HG02970 (cell line): Measurements from ENCODE around the gene C12orf76.
"Not testable (repeated sequence)": the region's sequence is repeated elsewhere in the genome, so short reads cannot be mapped to it uniquely, and the experiment has no call there.

ENCODE experiments used
- ATAC-seq: cut with Tn5 transposase; IDR thresholded peaks from one replicate; pipeline ENCODE4 v1.9.1; 2021; ENCODE audit warnings: mild to moderate bottlenecking, moderate library complexity, moderate number of reproducible peaks; ENCODE audit not compliant: unreplicated experiment, low FRiP score

The C12orf76 gene

DNA sequence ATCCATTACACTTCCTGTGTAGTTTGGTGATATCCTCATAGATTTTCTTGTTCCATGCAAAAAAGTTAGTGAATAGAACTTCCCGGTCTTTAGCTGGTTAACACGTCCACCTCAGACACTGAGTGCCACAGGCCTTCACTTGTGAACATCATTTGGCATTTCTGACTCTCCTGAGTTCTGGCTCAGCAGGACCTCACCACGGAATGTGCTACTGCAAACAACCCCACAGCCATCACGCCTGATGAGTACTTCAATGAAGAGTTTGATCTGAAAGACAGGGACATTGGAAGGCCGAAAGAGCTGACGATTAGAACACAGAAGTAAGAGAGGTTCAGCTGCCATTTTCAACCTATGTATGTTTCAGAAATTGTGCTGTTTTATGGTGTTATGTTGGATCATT is 20.0 kb downstream of the C12orf76 start:
- ATAC-seq, result no peak

DNA sequence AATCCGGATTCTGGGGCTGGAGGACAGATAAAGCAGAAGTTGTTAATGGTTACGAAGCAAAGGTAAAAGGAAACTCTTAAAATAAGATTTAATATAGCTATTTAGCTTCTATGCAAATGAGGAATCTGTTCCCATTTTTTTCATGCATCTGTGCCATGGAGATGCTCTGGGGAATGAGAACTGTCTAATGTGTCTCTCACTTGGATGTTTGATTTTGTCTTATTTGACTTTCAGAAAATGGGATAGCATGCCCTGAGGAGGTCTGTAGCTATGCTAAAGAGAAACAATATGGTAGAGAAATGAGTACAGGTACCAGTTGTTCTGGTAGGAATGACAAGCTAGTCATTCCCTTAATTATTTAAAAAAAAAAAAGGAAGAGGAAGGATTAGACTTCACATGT is 24.3 kb downstream of the C12orf76 start:
- ATAC-seq, result no peak

DNA sequence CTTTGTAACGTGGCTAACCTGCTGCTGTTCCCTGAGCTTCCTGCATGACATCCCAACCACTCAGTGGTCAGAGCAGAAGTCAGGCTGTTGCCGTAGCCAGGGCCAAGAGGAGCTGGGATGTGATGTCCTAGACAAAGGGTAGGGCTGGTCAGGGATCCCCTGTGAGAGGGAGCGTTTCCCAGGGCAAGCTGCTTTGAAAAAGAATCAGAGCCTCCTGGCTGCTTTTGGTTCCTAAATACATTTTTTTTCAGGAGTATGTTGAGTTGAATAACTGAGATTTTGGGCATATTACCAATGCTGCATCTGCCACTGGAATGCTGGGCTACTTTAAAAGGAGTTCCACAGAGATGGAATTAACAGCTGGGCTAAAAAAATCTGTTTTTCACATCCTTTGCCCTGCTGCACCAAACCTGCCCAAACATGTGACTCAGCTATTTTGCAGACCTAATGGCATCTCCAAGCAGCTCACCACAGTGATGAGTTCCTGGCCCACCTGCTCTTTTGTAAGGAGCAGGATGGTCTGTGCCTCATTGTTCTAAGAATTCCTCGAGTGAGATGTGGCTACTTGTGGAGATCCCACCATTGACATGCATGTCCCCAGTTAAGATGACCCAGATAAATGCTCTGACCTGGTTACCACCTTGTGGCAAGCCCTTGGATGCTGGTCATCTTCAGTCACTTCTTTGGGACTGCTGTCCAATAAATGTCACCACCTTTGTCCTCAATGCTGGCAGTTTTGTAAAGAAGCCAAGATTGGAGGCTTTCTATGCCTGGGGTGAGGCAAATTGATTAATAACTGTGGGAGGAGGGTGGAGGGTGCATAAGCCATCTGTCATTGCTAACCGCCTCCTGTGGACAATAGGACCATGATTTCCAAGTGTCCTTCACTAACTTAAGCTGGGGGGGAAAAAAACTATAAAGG is 25.0 kb downstream of the C12orf76 start:
- ATAC-seq, result no peak

DNA sequence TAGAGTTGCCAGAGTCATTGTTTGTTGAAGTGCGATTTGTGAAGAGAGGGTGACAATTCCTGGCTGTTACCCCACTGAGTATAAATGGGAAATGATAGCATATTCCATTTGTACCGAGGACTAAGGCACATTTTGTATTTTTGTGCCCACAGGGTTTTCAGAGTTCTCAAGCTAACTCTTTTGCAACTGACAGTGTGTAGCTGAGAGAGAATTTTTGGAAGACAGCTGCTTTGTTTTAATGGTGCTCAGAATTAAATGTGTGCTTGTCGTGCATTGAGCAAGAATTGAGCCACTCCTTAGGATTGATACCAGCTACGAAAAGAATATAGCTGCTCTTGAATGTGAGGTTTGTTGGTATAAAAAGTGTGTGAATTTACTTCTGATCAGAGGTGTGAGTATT is 27.4 kb downstream of the C12orf76 start:
- no peak for ATAC-seq

DNA sequence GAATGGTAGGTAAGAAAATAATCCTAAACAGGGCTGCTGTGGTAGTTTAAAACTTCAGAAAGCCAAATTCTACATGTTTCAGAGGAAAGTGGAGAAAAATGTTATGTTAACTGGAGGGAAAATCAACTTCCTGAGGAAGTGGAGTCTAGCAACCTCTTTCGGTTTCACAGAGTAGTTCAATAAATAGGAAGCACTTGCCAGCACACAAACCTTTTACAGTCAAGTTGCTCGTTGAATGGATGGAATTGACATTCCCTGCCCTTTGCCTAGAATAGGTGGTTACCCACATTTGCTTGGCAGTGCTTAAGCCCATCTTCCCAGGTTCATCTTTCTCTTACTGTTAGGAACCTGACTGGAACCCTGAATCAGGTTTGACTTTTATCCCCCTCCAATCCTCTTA is 33.2 kb downstream of the C12orf76 start:
- no peak for ATAC-seq

DNA sequence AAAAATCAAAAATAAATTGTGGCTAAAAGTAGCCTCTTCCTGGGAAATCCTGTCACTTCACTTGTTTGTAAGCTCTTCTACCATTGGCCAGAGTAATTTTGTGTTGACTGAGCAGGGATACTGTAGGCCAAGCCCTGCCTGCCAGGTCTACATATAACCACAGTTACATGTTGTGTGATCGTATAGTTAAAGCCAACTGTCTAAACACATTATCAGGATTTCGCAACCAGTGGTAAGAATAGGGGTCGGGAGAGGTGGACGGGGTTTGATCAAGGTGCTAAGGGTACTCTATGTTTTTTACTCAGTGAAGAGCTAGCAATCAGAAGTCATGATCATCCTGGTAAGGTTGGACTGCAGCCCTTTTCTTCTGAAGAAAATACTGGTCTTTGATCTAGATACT is 35.7 kb downstream of the C12orf76 start:
- ATAC-seq, result no peak

DNA sequence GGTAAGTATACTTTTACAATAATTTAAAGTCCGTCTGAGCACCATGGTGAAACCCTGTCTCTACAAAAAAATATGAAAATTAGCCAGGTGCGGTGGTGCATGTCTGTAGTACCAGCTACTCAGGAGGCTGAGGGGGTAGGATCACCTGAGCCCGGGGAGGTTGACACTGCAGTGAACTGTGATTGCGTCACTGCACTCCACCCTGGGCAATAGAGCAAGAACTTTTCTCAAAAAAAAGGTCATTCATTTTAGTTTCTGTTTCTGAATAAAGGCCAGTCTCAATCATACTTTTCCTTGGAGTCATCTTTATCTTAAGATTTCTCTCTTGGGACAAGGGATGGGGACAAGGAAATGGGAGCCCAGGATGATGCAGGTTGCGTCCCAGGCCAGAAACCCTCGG is 36.2 kb downstream of the C12orf76 start:
- peak; percentile 58 for ATAC-seq

DNA sequence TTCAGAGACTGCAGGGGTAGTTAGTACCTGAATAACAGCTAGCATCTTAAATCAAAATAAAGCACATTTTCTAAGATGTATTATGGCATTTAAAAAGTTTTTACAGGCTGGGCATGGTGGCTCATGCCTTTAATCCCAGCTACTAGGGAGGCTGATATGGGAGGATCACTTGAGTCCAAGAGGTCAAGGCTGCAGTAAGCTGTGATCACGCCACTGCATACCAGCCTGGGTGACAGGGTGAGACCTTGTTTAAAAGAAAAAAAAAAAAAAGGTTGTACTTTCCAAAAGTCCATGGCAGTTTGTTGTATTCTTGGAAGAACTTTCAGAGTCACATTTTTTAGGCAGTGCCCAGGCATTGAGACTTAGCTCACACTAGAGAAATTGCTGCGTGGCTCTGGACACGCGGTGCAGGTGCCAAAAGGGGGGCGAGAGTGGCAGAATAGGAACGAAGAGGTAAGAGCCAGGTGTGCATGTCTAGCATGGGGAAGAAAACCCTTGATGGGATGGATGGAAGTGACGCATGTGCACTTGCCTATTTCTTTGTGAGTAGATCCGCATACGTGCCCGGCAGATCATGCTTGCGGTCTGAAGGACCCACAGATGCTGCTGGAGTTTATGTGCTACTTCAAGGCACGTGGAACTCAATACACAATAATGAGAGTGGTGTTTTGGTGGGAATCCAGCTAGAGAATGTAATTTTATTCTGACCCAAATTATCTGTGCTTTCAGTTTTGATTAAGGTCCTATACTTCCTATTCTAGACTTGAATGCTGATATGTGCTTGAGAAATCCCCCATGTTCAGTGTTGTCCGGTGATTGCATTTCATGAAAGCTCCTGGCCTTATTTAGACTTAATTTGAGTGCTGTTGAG is 37.2 kb downstream of the C12orf76 start:
- ATAC-seq, result no peak

DNA sequence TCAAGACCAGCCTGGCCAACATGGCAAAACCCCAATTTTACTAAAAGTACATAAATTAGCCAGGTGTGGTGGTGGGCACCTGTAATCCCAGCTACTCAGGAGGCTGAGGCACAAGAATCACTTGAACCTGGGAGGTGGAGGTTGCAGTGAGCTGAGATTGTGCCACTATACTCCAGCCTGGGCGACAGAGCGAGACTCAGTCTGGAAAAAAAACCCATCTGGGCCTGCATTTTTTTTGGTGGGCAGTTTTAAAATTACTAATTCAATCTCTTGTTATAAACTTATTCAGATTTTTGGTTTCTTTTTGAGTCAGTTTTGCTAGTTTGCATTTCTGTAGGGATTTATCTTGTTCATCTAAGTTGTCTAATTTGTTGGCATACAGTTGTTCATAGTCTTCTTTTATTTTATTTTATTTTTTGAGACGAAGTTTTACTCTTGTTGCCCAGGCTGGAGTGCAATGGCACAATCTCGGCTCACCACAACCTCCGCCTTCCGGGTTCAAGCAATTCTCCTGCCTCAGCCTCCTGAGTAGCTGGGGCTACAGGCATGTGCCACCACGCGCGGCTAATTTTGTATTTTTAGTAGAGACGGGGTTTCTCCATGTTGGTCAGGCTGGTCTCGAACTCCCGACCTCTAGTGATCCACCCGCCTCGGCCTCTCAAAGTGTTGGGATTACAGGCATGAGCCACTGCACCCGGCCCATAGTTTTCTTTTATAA is 39.5 kb downstream of the C12orf76 start:
- not testable (repeated sequence) for ATAC-seq

DNA sequence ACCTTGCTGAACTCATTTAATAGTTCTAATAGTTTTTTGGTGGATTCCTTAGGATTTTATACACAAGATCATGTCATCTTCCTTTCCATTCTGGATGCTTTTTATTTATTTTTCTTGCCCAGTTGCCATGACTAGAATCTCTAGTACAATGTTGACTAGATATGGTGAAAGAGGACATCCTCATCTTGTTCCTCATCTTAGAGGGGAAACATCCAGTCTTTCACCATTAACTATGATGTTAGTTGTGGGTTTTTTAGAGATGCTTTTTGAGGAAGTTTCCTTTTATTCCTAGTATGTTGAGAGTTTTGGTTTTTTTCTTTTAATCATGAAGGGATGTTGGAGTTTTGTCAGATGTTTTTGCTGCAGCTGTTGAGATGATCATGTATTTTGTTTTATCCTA is 40.4 kb downstream of the C12orf76 start:
- no peak for ATAC-seq

DNA sequence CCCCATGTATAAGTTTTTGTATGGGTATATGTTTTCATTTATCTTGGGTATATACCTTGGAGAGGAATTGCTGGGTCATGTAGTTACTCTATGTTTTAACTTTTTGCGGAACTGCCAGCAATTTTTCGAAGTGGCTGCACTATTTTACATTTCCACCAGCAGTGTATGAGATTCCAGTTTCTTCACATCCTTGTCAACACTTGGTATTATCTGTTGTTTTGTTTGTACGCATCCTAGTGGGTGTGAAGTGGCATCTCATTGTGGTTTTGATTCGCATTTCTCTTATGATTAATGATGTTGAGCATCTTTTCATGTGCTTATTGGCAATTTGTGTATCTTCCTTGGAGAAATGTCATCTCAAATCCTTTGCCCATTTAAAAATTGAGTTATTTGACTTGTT is 42.2 kb downstream of the C12orf76 start:
- no peak for ATAC-seq

DNA sequence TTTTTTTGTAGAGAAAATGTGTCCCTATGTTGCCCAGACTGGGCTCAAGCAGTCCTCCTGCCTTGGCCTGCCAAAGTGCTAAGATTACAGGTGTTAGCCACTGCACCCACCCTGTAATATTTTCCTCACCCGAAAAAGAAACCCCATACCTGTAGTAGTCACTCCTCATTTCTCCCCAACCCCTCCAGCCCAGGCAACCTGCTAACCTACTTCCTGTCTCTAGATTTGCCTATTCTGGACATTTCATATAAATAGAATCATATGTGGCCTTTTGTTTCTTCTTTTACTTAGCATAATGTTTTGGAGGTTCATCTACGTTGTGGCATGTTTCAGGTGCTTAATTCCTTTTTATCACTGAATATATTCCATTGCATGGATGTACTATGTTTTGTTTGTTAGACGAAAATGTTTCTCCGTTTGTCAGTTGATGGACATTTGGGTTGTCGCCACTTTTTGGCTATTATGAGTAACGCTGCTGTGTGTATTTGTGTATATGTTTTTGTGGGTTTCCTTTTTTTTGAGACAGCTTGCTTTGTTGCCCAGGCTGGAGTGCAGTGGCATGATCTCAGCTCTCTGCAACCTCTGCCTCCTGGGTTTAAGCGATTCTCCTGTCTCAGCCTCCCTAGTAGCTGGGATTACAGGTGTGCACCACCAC is 42.9 kb downstream of the C12orf76 start:
- ATAC-seq, result no peak

DNA sequence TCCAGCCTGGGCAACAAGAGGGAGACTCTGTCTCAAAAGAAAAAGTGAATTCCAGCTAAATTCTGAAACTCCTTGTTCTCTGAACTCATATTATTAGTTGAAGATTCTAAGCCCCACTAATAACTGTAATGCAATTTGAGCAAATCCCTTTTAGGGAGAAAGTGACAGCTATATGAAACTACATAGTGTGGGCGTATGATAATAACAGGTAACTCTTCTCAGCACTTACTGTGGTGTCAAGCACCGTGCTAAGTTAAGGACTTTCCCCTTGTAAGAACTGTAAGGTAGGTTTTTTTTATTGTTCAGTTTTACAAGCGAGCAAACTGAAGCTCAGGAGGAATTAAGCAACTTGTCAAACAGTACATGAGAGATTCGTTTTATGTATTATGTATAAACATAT is 43.7 kb downstream of the C12orf76 start:
- ATAC-seq, result no peak

DNA sequence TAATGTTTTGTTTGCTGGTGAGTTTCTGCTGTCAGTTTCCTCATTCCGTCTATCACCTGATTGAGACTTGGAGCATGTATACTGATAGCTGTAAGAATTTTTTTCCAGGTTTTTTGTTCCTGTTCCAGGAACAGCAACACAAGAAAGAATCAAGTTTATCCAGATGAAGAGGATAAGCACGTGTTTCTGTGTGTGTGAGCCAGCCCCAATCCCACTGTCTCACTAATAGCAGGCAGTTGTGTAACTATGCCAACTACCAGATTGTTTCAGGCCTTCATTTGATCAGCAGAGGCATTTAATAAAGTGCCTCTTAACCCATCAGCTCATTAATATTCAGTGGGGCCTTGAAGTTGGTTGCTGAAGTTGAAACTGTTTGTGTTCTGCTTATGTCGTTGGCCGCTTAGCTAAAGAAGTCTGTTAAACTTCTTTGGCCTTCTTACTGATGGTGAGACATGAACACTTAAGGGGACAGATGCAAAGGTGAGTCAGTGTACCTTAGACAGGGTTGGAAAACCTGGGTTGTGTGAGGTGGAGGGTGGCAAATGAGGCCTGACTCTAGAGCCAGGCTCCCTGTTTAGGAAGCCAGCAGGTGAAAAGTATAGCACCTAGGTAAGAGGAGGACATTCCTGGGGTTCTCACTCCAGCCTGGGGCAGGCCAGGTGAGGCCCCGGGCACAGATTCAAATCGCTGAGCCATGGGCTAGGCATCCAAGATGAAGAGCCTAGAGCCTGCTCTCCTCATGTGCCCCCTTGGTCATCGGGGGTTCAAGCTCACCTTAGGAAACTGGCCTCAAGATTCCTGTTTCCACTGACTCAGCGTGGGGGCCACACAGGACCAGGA is 45.4 kb downstream of the C12orf76 start:
- no peak for ATAC-seq

DNA sequence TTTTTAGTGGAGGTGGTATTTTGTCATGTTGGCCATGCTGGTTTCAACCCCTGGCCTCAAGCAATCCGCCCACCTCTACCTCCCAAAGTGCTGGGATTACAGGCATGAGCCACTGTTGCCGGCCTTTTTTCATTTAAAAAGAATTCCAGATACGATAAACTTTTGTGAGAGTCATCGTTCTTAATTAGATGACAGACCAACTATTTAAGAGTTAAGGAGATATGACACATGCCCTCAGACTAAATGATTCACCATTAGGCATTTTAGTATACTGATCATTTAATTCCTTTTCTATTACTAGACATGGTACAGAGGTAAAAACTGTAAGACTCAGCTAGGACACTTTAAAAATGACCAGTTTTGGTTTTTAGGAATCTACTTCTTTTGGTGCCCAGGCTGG is 46.7 kb downstream of the C12orf76 start:
- ATAC-seq, result no peak

DNA sequence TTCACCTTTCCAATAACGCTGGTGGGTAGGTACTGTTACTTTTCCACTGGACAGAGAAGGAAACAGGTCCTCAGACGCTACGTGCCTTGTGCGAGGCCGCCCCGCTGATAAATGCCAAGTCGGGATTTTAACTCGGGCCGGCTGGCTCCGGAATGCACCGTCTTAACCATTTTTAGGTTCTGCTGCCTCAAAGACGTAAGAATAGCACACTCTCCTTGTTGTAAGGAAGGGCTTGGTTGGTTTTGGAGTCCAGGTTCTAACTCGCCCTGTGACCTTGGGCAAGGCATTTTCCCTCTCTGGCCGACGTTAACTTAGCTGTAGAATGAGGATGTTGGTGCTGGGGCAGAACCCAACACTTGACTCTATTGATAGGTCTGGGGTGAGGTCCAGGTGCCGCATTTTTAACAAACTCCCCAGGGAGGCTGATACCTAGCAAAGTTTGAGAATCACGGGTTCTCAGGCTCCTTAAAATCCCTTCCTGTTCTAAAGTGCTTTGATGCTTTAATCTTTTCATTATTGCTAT is 48.3 kb downstream of the C12orf76 start:
- ATAC-seq, result no peak

DNA sequence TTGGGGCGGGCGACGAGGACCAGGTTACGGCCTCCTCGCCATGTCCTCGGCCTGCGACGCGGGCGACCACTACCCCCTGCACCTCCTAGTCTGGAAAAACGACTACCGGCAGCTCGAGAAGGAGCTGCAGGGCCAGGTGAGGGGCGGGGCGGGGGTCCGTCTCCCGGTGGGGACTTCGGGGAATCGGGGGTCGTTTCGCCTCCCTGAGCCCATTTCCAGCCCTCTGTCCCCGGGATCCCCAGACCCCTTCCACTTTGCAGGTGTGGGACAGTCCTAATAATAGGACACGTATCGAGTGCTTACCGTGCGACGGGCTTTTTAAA is 48.7 kb downstream of the C12orf76 start:
- no peak for ATAC-seq

DNA sequence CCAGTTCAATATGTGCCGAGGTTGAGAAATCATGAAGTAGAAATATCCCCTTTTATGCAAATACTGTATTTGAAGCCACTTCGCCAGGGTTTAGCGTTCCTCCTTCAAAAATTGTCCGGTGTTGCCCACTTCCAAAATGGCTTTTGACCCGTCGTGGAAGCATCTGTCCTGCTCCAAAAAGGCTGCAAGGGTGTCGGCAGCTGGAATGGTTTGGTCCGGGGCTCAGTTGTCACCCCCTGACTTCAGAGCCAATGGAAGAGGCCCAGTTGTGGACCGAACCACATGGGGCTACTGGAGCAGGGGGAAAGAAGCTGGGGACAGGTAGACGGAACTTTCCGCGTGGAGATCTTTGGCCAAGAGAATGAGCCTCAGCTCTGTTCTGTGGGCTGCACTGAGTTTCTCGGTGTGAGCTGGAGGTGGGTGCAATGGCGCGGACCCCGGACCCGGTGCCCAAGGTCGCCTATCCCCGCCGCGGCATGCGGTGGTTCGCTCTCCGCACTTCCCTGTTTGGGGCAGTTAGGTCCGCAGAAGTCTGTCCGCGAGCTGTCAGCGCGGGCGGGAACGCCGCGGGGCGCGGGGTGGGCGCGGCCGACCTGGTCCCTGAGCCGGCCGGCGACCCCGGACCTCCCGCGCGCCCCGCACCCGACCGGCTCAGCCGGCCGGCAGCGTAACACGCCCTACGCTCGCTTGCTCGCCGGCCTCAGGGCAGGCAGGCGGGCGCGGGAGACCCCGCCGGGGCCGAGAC is 49.2 kb downstream of the C12orf76 start, which contains the start of gene ANKRD13A:
Gene ANKRD13A, plus strand, starts transcription at position 527 of the 745 bp plus-strand sequence. CDS start 259 bp downstream, outside the sequence.
- ATAC-seq, result peak; percentile 39
